GM12865 (cell line): ENCODE results near the gene CCDC159.

ENCODE experiments used
- DNase-seq: peaks from one replicate; pipeline ENCODE4 v3.0.0; 2010; ENCODE audit warnings: low read depth
- H3K4me3 ChIP-seq: 2 replicates; pipeline ENCODE4 v1.5.1; 2011; ENCODE audit warnings: mild to moderate bottlenecking, low read depth, low read length, control low read depth
- TF ChIP-seq, protein P1 (sequence below): IDR thresholded peaks from 2 replicates; pipeline ENCODE4 v1.5.1; 2011; ENCODE audit warnings: low read length, control low read depth, low read depth, inconsistent platforms; ENCODE audit not compliant: insufficient read depth; ENCODE audit errors: missing control alignments

Gene CCDC159

DNA sequence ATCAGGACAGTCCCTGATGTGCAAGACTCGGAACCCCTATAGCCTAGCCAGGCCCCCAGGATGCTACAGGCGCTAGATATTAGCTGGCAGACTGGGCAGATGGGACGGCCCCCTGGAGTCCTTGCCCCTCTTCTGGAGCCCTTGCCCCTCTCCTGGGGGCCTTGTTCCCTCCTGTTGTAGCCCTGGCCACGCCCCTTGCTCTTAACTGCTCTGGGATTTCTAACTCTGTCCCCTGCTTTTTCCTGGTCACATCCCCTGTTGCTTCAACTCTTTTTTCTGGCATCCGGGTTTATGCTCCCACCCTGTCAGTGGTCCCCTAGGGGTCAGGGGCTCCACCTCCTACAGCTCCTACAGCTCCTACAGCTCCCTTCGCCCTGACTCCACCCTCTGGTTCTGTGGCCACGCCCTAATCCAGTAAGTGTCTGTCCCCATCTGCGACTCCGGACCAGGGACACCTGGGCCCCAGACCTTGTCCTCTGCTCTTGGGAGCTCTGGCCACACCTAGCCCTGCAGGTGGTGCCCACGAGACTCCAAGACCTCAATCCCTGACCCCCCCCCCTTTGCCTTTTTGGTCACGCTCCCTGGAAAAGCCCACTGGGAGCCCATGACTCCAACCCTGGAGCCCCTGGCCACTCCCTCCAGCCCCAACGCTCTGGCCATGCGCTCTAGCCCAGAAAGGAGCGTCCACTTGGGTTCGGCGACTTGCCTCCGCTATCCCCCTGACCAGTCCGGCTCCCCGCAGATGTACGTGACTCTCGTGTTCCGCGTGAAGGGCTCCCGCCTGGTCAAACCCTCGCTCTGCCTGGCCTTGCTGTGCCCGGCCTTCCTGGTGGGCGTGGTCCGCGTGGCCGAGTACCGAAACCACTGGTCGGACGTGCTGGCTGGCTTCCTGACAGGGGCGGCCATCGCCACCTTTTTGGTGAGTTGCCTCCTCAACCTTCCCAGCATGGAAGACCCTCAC, 15.7 kb downstream of the CCDC159 start:
- no peak for DNase-seq
- no peak overlapping the region for H3K4me3 ChIP-seq
- TF ChIP-seq, protein P1, sequence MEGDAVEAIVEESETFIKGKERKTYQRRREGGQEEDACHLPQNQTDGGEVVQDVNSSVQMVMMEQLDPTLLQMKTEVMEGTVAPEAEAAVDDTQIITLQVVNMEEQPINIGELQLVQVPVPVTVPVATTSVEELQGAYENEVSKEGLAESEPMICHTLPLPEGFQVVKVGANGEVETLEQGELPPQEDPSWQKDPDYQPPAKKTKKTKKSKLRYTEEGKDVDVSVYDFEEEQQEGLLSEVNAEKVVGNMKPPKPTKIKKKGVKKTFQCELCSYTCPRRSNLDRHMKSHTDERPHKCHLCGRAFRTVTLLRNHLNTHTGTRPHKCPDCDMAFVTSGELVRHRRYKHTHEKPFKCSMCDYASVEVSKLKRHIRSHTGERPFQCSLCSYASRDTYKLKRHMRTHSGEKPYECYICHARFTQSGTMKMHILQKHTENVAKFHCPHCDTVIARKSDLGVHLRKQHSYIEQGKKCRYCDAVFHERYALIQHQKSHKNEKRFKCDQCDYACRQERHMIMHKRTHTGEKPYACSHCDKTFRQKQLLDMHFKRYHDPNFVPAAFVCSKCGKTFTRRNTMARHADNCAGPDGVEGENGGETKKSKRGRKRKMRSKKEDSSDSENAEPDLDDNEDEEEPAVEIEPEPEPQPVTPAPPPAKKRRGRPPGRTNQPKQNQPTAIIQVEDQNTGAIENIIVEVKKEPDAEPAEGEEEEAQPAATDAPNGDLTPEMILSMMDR = no peak

DNA sequence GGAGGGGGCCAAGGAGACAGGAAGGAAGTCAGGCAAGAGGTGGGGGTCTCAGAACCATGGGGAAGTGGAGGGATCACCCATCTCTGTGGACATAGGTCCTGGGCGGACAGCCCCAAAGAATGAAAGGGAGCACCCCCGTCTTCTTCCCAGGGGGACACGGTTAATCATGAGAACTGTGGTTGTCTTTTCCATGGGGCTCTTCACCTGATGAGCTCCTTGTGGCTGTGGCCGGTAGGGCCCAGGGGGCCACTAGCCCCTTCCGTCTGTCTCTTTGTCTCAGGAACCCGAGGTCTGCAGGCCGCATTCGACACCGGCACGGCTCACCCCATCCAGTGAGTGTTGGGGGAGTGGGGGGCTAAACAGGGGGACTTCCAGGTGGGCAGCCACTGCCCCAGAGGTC, 17.6 kb downstream of the CCDC159 start:
- no peak for DNase-seq
- TF ChIP-seq, protein P1 = no peak
- no peak overlapping the region for H3K4me3 ChIP-seq

DNA sequence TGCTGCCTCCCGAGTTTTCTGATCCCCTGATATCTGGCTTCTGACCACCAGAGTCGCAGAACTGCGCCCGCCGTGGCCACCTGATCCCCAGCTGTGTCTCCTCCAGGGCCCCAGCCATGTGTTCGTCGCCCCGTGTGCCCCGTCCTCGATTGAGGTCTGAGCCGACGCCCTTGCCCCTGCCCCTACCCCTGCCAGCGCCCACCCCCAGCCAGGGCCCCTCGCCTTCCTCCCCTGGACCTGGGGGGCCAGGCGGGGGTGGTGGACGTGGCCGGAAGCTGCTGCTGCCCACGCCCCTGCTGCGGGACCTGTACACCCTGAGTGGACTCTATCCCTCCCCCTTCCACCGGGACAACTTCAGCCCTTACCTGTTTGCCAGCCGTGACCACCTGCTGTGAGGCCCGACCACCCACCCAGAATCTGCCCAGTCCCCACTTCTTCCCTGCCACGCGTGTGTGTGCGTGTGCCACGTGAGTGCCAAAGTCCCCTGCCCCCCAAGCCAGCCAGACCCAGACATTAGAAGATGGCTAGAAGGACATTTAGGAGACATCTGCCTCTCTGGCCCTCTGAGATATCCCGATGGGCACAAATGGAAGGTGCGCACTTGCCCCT, 18.1 kb downstream of the CCDC159 start:
- DNase-seq = no peak
- H3K4me3 ChIP-seq = no peak overlapping the region
- TF ChIP-seq, protein P1 = no peak

DNA sequence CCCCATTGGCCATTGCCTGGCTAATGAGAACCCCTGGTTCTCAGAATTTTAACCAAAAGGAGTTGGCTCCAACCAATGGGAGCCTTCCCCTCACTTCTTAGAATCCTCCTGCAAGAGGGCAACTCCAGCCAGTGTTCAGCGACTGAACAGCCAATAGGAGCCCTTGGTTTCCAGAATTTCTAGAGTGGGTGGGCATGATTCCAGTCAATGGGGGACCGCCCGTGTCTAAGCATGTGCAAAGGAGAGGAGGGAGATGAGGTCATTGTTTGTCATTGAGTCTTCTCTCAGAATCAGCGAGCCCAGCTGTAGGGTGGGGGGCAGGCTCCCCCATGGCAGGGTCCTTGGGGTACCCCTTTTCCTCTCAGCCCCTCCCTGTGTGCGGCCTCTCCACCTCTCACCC, 18.6 kb downstream of the CCDC159 start:
- no peak for DNase-seq
- TF ChIP-seq, protein P1 = no peak
- no peak overlapping the region for H3K4me3 ChIP-seq

DNA sequence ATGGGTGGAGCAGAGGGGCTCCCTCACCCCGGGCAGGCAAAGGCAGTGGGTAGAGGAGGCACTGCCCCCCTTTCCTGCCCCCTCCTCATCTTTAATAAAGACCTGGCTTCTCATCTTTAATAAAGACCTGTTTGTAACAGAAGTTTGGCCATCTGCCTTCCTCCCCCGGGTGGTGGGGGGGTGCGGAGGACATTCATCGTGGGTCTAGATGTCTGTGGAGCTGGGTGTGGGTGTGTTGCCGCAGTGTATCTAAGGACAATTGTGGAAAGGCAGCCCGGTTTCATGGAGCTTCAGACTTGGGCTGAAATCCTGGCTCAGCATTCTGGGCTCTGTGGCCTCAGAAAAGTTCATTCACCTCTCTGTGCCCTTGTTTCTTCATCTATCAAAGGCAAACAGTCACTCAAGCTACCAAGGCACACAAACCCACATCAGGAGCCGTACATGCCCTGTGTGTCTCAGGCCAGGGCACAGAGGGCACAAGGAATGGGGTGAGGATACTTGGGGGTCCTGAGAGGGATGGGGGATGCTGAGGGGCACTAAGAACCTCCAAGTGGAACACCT, 19.3 kb downstream of the CCDC159 start:
- TF ChIP-seq, protein P1 = no peak
- no peak overlapping the region for H3K4me3 ChIP-seq
- DNase-seq = no peak

DNA sequence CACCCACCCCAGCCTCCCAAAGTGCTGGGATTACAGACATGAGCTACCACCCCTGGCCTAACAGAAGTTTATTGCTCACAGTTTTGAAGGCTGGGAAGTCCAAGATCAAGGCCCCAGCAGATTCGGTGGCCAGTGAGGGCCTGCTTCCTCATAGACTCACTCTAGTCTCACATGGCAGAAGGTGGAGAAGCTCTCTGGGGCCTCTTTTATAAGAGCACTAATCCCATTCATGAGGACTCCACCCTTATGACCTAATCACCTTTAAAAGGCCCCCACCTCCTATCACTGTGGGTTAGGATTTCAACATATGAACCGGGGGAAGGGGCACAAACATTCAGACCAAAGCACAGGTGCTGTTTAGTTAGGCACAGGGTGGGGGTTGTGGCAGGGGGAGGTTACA, 21.2 kb downstream of the CCDC159 start:
- TF ChIP-seq, protein P1 = no peak
- H3K4me3 ChIP-seq = no peak overlapping the region
- DNase-seq = no peak
